ENCODE results near the gene CCT2.

Gene CCT2

GRCh38 chr12:69616025-69616424, 30.8 kb downstream of the CCT2 start:
- TF ChIP-seq CTCF (IDR thresholded peaks at IDR 0.05; ENCODE audit: insufficient read depth, low read depth, low read length, missing control alignments) = no peak
- no peak for DNase-seq (ENCODE audit: low read depth)

GRCh38 chr12:69619050-69619449, 33.8 kb downstream of the CCT2 start:
- no peak for DNase-seq (ENCODE audit: low read depth)
- no peak overlapping the region for H3K4me3 ChIP-seq (ENCODE audit: low read depth, low read length)
- TF ChIP-seq CTCF (IDR thresholded peaks at IDR 0.05; ENCODE audit: insufficient read depth, low read depth, low read length, missing control alignments) = no peak

More at GRCh38 chr12:69616025-69616424, 30.8 kb downstream of the CCT2 start:
- H3K4me3 ChIP-seq (ENCODE audit: low read depth, low read length) = no peak overlapping the region

- no peak overlapping the region for H3K4me3 ChIP-seq (ENCODE audit: low read depth, low read length)
- DNase-seq (ENCODE audit: low read depth) = no peak
- TF ChIP-seq CTCF (IDR thresholded peaks at IDR 0.05; ENCODE audit: insufficient read depth, low read depth, low read length, missing control alignments) = no peak
These were observed 34.8 kb downstream of the CCT2 start for GRCh38 chr12:69620077-69620476.

GRCh38 chr12:69620921-69621320, 35.7 kb downstream of the CCT2 start:
- no peak for DNase-seq (ENCODE audit: low read depth)
- TF ChIP-seq CTCF (IDR thresholded peaks at IDR 0.05; ENCODE audit: insufficient read depth, low read depth, low read length, missing control alignments) = no peak
- no peak overlapping the region for H3K4me3 ChIP-seq (ENCODE audit: low read depth, low read length)

- TF ChIP-seq CTCF (IDR thresholded peaks at IDR 0.05; ENCODE audit: insufficient read depth, low read depth, low read length, missing control alignments) = no peak
- DNase-seq (ENCODE audit: low read depth) = no peak
- no peak overlapping the region for H3K4me3 ChIP-seq (ENCODE audit: low read depth, low read length)
These were observed 36.3 kb downstream of the CCT2 start for GRCh38 chr12:69621551-69621950.

GRCh38 chr12:69623970-69624369, 38.7 kb downstream of the CCT2 start:
- no peak overlapping the region for H3K4me3 ChIP-seq (ENCODE audit: low read depth, low read length)
- no peak for TF ChIP-seq CTCF (IDR thresholded peaks at IDR 0.05; ENCODE audit: insufficient read depth, low read depth, low read length, missing control alignments)
- no peak for DNase-seq (ENCODE audit: low read depth)

GRCh38 chr12:69627501-69627900, 42.2 kb downstream of the CCT2 start:
- DNase-seq (ENCODE audit: low read depth) = no peak
- TF ChIP-seq CTCF (IDR thresholded peaks at IDR 0.05; ENCODE audit: insufficient read depth, low read depth, low read length, missing control alignments) = no peak
- H3K4me3 ChIP-seq (ENCODE audit: low read depth, low read length) = no peak overlapping the region
